DOHH2 (cell line): ENCODE measurements around the gene KLHL36.
"Not testable (repeated sequence)": the region's sequence is repeated elsewhere in the genome, so short reads cannot be mapped to it uniquely, and the experiment has no call there.

Experiments
- H3F3A ChIP-seq: fragments of 200-600 bp; sonication (generic), shearing (Covaris generic); 2 replicates; pipeline ENCODE4 v1.6.0; 2016; ENCODE audit warnings: antibody characterized with exemption, mild to moderate bottlenecking; ENCODE audit not compliant: control insufficient read depth, insufficient read depth
- H3K27ac ChIP-seq: fragments of 200-600 bp; sonication (generic); 2 replicates; pipeline ENCODE4 v1.5.1; 2014; ENCODE audit warnings: low read depth, mild to moderate bottlenecking, low read length, moderate library complexity
- H3K27me3 ChIP-seq: fragments of 200-600 bp; sonication (generic); 2 replicates; pipeline ENCODE4 v1.6.1; 2014; ENCODE audit warnings: mild to moderate bottlenecking, low read length, mixed read lengths; ENCODE audit not compliant: control insufficient read depth
- H3K36me3 ChIP-seq: fragments of 200-600 bp; sonication (generic); 2 replicates; pipeline ENCODE4 v1.6.1; 2014; ENCODE audit warnings: mild to moderate bottlenecking, low read length, moderate library complexity, mixed read lengths; ENCODE audit not compliant: control insufficient read depth
- H3K4me1 ChIP-seq: fragments of 200-600 bp; sonication (generic); 2 replicates; pipeline ENCODE4 v1.6.1; 2014; ENCODE audit warnings: mild to moderate bottlenecking, low read length, mixed read lengths; ENCODE audit not compliant: control insufficient read depth
- H3K4me2 ChIP-seq: fragments of 200-600 bp; sonication (generic); 2 replicates; pipeline ENCODE4 v1.6.0; 2014; ENCODE audit warnings: mild to moderate bottlenecking, low read length, moderate library complexity
- H3K4me3 ChIP-seq: fragments of 200-600 bp; sonication (generic); 2 replicates; pipeline ENCODE4 v1.5.1; 2014; ENCODE audit warnings: mild to moderate bottlenecking, low read length, mixed read lengths
- H3K79me2 ChIP-seq: fragments of 200-600 bp; sonication (generic); 2 replicates; pipeline ENCODE4 v1.6.1; 2014; ENCODE audit warnings: mild to moderate bottlenecking, low read length, mixed read lengths; ENCODE audit not compliant: control insufficient read depth
- H3K9me2 ChIP-seq: fragments of 200-600 bp; sonication (generic); replicated peaks from 2 replicates; pipeline ENCODE4 v1.6.1; 2014; ENCODE audit warnings: mild to moderate bottlenecking, low read length, mixed read lengths; ENCODE audit not compliant: control insufficient read depth
- H3K9me3 ChIP-seq: fragments of 200-600 bp; sonication (generic); 2 replicates; pipeline ENCODE4 v1.6.1; 2014; ENCODE audit warnings: antibody characterized with exemption, low read length, mixed read lengths; ENCODE audit not compliant: control insufficient read depth, insufficient read depth
- H4K20me1 ChIP-seq: fragments of 200-600 bp; sonication (generic); 2 replicates; pipeline ENCODE4 v1.6.0; 2014; ENCODE audit warnings: low read depth, mild to moderate bottlenecking, antibody characterized with exemption, low read length, moderate library complexity; ENCODE audit not compliant: control insufficient read depth, insufficient read depth
- CTCF ChIP-seq: fragments of 200-600 bp; sonication (generic); IDR thresholded peaks from one replicate; pipeline ENCODE4 v1.5.1; 2014; ENCODE audit warnings: antibody characterized with exemption, mild to moderate bottlenecking, low read depth, low read length; ENCODE audit not compliant: poor library complexity, severe bottlenecking
- EZH2phosphoT487 ChIP-seq: fragments of 200-600 bp; sonication (generic); IDR thresholded peaks from 2 replicates; pipeline ENCODE4 v1.6.1; 2017; ENCODE audit warnings: borderline replicate concordance, mild to moderate bottlenecking, antibody characterized with exemption, low read length, moderate library complexity, mixed read lengths

KLHL36 gene

GRCh38 chr16:84630446-84631152, 17.7 kb upstream of the KLHL36 start:
- H3K4me3 ChIP-seq = no peak overlapping the region
- no peak overlapping the region for H3K4me2 ChIP-seq
- H3K9me2 ChIP-seq = no peaks in the 10 kb centered on the region
- no peaks in the 10 kb centered on the region for H3K27me3 ChIP-seq
- no peaks in the 10 kb centered on the region for H3K79me2 ChIP-seq
- H3F3A ChIP-seq = peaks cover 5% of the 10 kb centered on the region; the same call in 1 of the 2 replicates
- no peaks in the 10 kb centered on the region for H3K36me3 ChIP-seq
- H4K20me1 ChIP-seq = no peaks in the 10 kb centered on the region
- TF ChIP-seq EZH2phosphoT487 (no peak), CTCF (no peak)
- H3K27ac ChIP-seq = no peak overlapping the region
- peaks cover 40% of the 10 kb centered on the region for H3K4me1 ChIP-seq
- H3K9me3 ChIP-seq = no peaks in the 10 kb centered on the region

DNA sequence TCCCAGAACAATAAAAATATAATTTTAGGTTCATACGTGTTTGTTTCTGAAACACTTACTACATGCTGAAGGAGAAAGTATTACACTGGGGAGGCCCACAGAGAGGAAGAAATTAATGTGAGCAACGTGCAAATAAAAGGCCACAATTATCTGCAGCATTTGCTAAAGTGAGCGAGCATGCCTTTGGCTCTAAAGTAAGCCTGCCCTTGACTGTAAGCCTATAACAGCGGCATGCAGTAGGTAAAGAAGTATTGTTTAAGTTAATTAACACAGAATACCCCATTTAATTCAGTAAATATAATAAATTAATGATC, 17.2 kb upstream of the KLHL36 start:
- H3F3A ChIP-seq = peaks cover 5% of the 10 kb centered on the region; the same call in 1 of the 2 replicates
- no peaks in the 10 kb centered on the region for H3K9me2 ChIP-seq
- no peak overlapping the region for H3K27ac ChIP-seq
- H4K20me1 ChIP-seq = no peaks in the 10 kb centered on the region
- H3K36me3 ChIP-seq = no peaks in the 10 kb centered on the region
- no peak overlapping the region; the same call in 1 of the 2 replicates for H3K4me2 ChIP-seq
- no peak overlapping the region for H3K4me3 ChIP-seq
- no peak for TF ChIP-seq CTCF
- TF ChIP-seq EZH2phosphoT487 = no peak
- peaks cover 40% of the 10 kb centered on the region for H3K4me1 ChIP-seq
- no peaks in the 10 kb centered on the region for H3K9me3 ChIP-seq
- no peaks in the 10 kb centered on the region for H3K27me3 ChIP-seq
- no peaks in the 10 kb centered on the region for H3K79me2 ChIP-seq

DNA sequence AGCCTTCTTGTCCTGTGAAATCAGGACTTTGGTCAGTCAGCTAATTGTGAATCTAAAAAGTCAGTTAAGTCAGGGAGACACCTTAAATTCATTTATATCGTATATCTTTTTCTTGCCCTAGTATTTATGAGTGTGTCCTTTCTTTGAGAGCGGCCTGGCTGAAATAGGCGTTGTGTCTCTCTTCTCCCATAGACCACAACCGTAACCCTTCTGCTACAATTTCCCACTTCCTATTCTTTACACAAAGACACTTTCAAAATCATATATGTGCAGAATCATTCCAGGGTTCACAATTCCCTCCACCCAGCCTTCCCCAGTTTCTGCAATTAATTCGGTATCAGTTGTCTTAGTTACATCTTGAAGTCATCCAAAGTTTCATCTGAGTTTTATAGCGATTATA, 16.4 kb upstream of the KLHL36 start:
- no peaks in the 10 kb centered on the region for H3K9me3 ChIP-seq
- H3K9me2 ChIP-seq = no peaks in the 10 kb centered on the region
- H3K4me2 ChIP-seq = peak overlapping the region; percentile 48
- H4K20me1 ChIP-seq = no peaks in the 10 kb centered on the region
- TF ChIP-seq CTCF (no peak), EZH2phosphoT487 (no peak)
- no peaks in the 10 kb centered on the region for H3K36me3 ChIP-seq
- no peaks in the 10 kb centered on the region for H3K27me3 ChIP-seq
- H3K4me1 ChIP-seq = peaks cover 39% of the 10 kb centered on the region
- peaks cover 5% of the 10 kb centered on the region; the same call in 1 of the 2 replicates for H3F3A ChIP-seq
- no peak overlapping the region for H3K27ac ChIP-seq
- H3K4me3 ChIP-seq = peak overlapping the region; percentile 14; the same call in 1 of the 2 replicates
- H3K79me2 ChIP-seq = no peaks in the 10 kb centered on the region

- H3K27ac ChIP-seq, H3K79me2 ChIP-seq, H3K4me3 ChIP-seq, H4K20me1 ChIP-seq, H3F3A ChIP-seq, H3K27me3 ChIP-seq, H3K4me2 ChIP-seq, H3K9me2 ChIP-seq, H3K36me3 ChIP-seq, H3K9me3 ChIP-seq: not testable (repeated sequence)
- peaks cover 42% of the 10 kb centered on the region for H3K4me1 ChIP-seq
These were observed 15.4 kb upstream of the KLHL36 start for GRCh38 chr16:84632862-84633261.
